Measurements from ENCODE around the gene HKDC1. TPM values are rescaled to one million over a fixed set of nuclear protein-coding genes. Genes with fewer than 3 reads are reported as not detected.

The HKDC1 gene
- total and polyA plus RNA-seq, 2 donors (not counting 1 experiment from before 2014, with no cell fraction given), result 0.01 TPM; not detected in 1

DNA sequence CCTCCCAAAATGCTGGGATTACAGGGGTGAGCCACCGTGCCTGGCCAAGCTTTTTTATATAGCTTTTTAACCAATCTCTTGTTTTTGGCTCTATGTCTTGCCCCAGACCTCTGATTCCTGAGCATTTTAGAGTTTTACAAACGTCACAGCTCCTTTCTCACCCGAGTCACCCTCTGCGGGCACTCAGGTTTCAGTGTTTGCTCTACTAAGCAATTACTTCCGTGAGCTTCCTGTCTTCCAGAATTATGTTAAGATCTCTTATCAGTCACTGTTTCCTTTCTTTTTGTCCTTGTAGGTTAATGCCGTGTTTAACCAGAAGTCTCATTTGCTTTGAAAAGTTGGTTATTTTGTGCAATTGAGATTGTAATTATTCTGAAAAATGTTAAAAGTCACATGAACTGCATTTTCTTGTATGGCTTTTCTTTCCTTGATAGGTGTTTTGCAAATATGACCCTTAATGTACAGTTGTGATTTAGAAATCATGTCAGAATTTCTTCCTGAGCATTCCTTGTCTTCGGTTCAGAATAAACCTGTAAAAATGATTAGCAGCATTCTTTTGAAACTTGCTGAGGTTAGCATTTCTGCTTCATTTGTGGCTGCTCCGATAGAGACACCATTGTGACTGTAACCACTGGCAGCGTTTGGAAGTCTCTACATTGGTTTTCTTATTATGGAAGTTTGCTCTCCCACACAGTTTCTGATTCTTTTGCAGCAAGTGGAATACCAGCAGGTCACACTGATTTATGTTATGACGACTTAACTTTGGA, 4.5 kb upstream of the HKDC1 start:
- Mint-ChIP-seq H3K4me3 (no peak overlapping the region), H3K9me3 (ENCODE audit: insufficient read depth) (no peaks in the 10 kb centered on the region), H3K4me1 (peaks cover 6% of the 10 kb centered on the region), H3K27ac (no peak overlapping the region), H3K27me3 (peaks cover 12% of the 10 kb centered on the region)
- DNase-seq (no peak), ATAC-seq (ENCODE audit: low read depth) (no peak)
- no peak overlapping the region for H2AFZ ChIP-seq (ENCODE audit: insufficient read depth, low read depth, low read length, poor library complexity, severe bottlenecking)
- WGBS (ENCODE audit: insufficient coverage), result 21% methylated on average over 6 of the region's 10 CpGs
- ChIA-PET CTCF (interaction anchor here (0.6 to 1.4 kb wide), 3 partner anchors 9 to 180 kb away, joined by 3 to 5 read pairs (median 3); no protein-coding TSS in a partner anchor), POLR2A (no interaction called here)
- no peaks in the 10 kb centered on the region for H3K36me3 ChIP-seq (replicated peaks in 1 of 2; ENCODE audit: control extremely low read depth in 1 of 2, control insufficient read depth in 1 of 2, extremely low read depth in 1 of 2, insufficient read depth in 2 of 2, low read length in 1 of 2)
- no peaks in the 10 kb centered on the region for H4K20me1 ChIP-seq (ENCODE audit: control insufficient read depth, insufficient read depth, low read length, poor library complexity, severe bottlenecking)
- H3K27ac ChIP-seq (ENCODE audit: low read length in 2 of 2), result no peak overlapping the region
- peaks cover 0 to 5% (median 0%) of the 10 kb centered on the region in 4 experiments for H3K27me3 ChIP-seq (replicated peaks in 1 of 4; ENCODE audit: control extremely low read depth in 1 of 4, control insufficient read depth in 3 of 4, insufficient read depth in 4 of 4, low read length in 3 of 4)
- H3K79me2 ChIP-seq (ENCODE audit: control insufficient read depth, insufficient read depth, low read length), result no peaks in the 10 kb centered on the region
- H3K4me1 ChIP-seq (ENCODE audit: control insufficient read depth in 2 of 2, insufficient read depth in 2 of 2, low read length in 2 of 2), result no peaks in the 10 kb centered on the region
- H3K9ac ChIP-seq (ENCODE audit: low read length), result no peak overlapping the region
- no peaks in the 10 kb centered on the region for H3K9me3 ChIP-seq (ENCODE audit: control extremely low read depth in 1 of 3, control insufficient read depth in 2 of 3, insufficient read depth in 1 of 3, low read length in 2 of 3)
- no peak overlapping the region for H3K4me3 ChIP-seq (ENCODE audit: control extremely low read depth in 1 of 5, extremely low read depth in 1 of 5, insufficient read depth in 1 of 5, low read depth in 2 of 5, low read length in 4 of 5)
- H3K4me2 ChIP-seq (replicated peaks; ENCODE audit: low read depth, low read length, poor library complexity, severe bottlenecking), result no peak overlapping the region
- TF ChIP-seq, protein P1, sequence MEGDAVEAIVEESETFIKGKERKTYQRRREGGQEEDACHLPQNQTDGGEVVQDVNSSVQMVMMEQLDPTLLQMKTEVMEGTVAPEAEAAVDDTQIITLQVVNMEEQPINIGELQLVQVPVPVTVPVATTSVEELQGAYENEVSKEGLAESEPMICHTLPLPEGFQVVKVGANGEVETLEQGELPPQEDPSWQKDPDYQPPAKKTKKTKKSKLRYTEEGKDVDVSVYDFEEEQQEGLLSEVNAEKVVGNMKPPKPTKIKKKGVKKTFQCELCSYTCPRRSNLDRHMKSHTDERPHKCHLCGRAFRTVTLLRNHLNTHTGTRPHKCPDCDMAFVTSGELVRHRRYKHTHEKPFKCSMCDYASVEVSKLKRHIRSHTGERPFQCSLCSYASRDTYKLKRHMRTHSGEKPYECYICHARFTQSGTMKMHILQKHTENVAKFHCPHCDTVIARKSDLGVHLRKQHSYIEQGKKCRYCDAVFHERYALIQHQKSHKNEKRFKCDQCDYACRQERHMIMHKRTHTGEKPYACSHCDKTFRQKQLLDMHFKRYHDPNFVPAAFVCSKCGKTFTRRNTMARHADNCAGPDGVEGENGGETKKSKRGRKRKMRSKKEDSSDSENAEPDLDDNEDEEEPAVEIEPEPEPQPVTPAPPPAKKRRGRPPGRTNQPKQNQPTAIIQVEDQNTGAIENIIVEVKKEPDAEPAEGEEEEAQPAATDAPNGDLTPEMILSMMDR (IDR thresholded peaks at IDR 0.05), result no peak
- no peak for TF ChIP-seq EZH2 (IDR thresholded peaks at IDR 0.05; ENCODE audit: borderline replicate concordance, insufficient read depth, low read depth, low read length, poor library complexity, severe bottlenecking)
- intact Hi-C loops (cut with micrococcal nuclease), result no loop called here

- intact Hi-C loops (cut with micrococcal nuclease), result no loop called here
- no peak overlapping the region for H3K27ac Mint-ChIP-seq
- H3K27me3 Mint-ChIP-seq, result peaks cover 12% of the 10 kb centered on the region
- H3K9me3 Mint-ChIP-seq (ENCODE audit: insufficient read depth), result no peaks in the 10 kb centered on the region
- Histone ChIP-seq H3K4me2 (replicated peaks; ENCODE audit: low read depth, low read length, poor library complexity, severe bottlenecking) (no peak overlapping the region), H3K27me3 (replicated peaks in 1 of 4; ENCODE audit: control extremely low read depth in 1 of 4, control insufficient read depth in 3 of 4, insufficient read depth in 4 of 4, low read length in 3 of 4) (peaks cover 0 to 5% (median 0%) of the 10 kb centered on the region in 4 experiments), H3K4me1 (ENCODE audit: control insufficient read depth in 2 of 2, insufficient read depth in 2 of 2, low read length in 2 of 2) (peaks cover 0 to under 1% of the 10 kb centered on the region in 2 donors), H3K4me3 (ENCODE audit: control extremely low read depth in 1 of 5, extremely low read depth in 1 of 5, insufficient read depth in 1 of 5, low read depth in 2 of 5, low read length in 4 of 5) (no peak overlapping the region), H2AFZ (ENCODE audit: insufficient read depth, low read depth, low read length, poor library complexity, severe bottlenecking) (no peak overlapping the region), H3K9me3 (ENCODE audit: control extremely low read depth in 1 of 3, control insufficient read depth in 2 of 3, insufficient read depth in 1 of 3, low read length in 2 of 3) (no peaks in the 10 kb centered on the region), H4K20me1 (ENCODE audit: control insufficient read depth, insufficient read depth, low read length, poor library complexity, severe bottlenecking) (no peaks in the 10 kb centered on the region), H3K36me3 (replicated peaks in 1 of 2; ENCODE audit: control extremely low read depth in 1 of 2, control insufficient read depth in 1 of 2, extremely low read depth in 1 of 2, insufficient read depth in 2 of 2, low read length in 1 of 2) (no peaks in the 10 kb centered on the region), H3K9ac (ENCODE audit: low read length) (no peak overlapping the region), H3K27ac (ENCODE audit: low read length in 2 of 2) (no peak overlapping the region), H3K79me2 (ENCODE audit: control insufficient read depth, insufficient read depth, low read length) (no peaks in the 10 kb centered on the region)
- no peak overlapping the region for H3K4me3 Mint-ChIP-seq
- H3K4me1 Mint-ChIP-seq, result peaks cover 6% of the 10 kb centered on the region
- CTCF ChIA-PET, result interaction anchor here (1.4 kb wide), 1 partner anchor 10 kb away, joined by 3 read pairs; no protein-coding TSS in a partner anchor
- POLR2A ChIA-PET, result no interaction called here
- ATAC-seq (ENCODE audit: low read depth) (no peak), DNase-seq (no peak)
- 95% methylated on average over 6 of the region's 11 CpGs for WGBS (ENCODE audit: insufficient coverage)
- TF ChIP-seq, protein P1 (IDR thresholded peaks at IDR 0.05), result no peak
- no peak for TF ChIP-seq EZH2 (IDR thresholded peaks at IDR 0.05; ENCODE audit: borderline replicate concordance, insufficient read depth, low read depth, low read length, poor library complexity, severe bottlenecking)
Observed at GRCh38 chr10:69216577-69217118, 3.5 kb upstream of the HKDC1 start.
